ENCODE data around the gene DBNDD1. TPM values are rescaled to one million over a fixed set of nuclear protein-coding genes. Genes with fewer than 3 reads are reported as not detected.
A peak's percentile ranks its signal among the peaks of the same experiment; 100 is the strongest.

The DBNDD1 gene
- total RNA-seq, 1 donor from 2014 or later, result 2.7 TPM

DNA sequence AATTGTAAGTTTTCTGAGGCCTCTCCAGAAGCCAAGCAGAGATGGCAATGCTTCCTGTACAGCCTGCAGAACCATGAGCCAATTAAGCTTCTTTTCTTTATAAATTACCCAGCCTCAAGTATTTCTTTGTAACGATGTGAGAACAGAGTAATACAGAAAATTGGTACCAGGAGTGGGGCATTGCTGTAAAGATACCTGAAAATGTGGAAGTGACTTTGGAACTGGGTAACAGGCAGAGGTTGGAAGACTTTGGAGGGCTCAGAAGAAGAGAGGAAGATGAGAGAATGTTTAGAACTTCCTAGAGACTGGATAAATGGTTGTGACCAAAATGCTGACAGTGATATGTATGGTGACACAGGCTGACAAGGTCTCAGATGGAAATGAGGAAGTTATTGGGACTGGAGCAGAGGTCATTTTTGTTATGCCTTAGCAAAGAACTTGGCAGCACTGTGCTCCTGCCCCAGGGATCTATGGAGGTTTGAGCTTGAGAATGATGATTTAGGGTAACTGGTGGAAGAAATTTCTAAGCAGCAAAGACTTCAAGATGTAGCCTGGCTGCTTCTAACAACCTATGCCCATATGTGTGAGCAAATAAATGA lies 34.7 kb upstream of the DBNDD1 start:
- Histone ChIP-seq H3K9me3 (peaks cover 0 to 13% of the 10 kb centered on the region in 2 donors), H3K27ac (no peak overlapping the region), H3K4me3 (no peak overlapping the region), H3K36me3 (no peaks in the 10 kb centered on the region), H3K27me3 (no peaks in the 10 kb centered on the region), H3K4me1 (no peaks in the 10 kb centered on the region)
- TF ChIP-seq, protein P1, sequence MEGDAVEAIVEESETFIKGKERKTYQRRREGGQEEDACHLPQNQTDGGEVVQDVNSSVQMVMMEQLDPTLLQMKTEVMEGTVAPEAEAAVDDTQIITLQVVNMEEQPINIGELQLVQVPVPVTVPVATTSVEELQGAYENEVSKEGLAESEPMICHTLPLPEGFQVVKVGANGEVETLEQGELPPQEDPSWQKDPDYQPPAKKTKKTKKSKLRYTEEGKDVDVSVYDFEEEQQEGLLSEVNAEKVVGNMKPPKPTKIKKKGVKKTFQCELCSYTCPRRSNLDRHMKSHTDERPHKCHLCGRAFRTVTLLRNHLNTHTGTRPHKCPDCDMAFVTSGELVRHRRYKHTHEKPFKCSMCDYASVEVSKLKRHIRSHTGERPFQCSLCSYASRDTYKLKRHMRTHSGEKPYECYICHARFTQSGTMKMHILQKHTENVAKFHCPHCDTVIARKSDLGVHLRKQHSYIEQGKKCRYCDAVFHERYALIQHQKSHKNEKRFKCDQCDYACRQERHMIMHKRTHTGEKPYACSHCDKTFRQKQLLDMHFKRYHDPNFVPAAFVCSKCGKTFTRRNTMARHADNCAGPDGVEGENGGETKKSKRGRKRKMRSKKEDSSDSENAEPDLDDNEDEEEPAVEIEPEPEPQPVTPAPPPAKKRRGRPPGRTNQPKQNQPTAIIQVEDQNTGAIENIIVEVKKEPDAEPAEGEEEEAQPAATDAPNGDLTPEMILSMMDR (IDR thresholded peaks at IDR 0.05), result no peak
- intact Hi-C loops (cut with DNase I), result no loop called here
- peak in 1 of 2 donors; percentile 22 for DNase-seq (ENCODE audit: low spot score in 2 of 2)

DNA sequence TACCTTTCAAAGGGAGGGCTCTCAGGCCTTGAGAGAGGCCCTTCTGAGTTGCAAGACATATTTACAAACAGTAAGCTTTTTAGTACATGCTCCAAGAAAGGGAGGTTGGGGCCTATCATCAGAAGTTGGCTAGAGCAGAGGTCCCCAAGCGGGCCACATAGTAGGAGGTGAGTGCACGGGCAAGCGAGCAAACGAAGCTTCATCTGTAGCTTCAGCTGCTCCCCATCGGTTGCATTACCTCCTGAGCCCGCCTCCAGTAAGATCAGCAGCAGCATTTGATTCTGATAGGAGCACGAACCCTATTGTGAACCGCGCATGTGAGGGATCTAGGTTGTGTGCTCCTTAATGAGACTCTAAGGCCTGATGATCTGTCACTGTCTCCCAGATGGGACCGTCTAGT lies 31.7 kb upstream of the DBNDD1 start:
- peak in 1 of 2 donors; percentile 48 for DNase-seq (ENCODE audit: low spot score in 2 of 2)
- Histone ChIP-seq H3K27me3 (no peaks in the 10 kb centered on the region), H3K27ac (no peak overlapping the region), H3K36me3 (no peaks in the 10 kb centered on the region), H3K4me1 (peaks cover 4 to 15% of the 10 kb centered on the region in 2 donors), H3K9me3 (peaks cover 0 to 13% of the 10 kb centered on the region in 2 donors), H3K4me3 (no peak overlapping the region)
- TF ChIP-seq, protein P1 (IDR thresholded peaks at IDR 0.05), result no peak
- intact Hi-C loops (cut with DNase I), result no loop called here

DNA sequence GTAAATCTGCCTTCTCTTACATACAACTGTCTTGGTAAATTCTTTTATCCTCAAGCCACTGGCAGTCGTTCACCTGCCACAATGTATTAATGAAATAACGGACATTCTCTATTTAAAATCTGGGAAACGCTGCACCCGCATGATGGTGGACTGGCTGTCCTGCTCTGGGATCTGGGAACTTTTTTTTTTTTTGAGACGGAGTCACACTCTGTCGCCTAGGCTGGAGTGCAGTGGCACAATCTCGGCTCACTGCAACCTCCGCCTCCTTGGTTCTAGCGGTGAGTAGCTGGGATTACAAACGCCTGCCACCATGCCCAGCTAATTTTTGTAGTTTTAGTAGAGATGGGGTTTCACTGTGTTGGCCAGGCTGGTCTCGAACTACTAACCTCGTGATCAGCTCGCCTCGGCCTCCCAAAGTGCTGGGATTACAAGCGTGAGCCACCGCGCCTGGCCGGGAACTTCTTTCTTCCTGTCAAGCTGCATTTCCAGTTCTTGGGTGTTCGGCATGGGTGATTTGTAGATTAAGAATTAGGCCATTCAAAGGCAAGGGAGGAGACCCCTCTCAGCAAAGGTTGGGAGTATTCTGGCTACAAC lies 29.6 kb upstream of the DBNDD1 start:
- no peak overlapping the region for H3K4me3 ChIP-seq
- intact Hi-C loops (cut with DNase I), result no loop called here
- TF ChIP-seq, protein P1 (IDR thresholded peaks at IDR 0.05), result no peak
- peaks cover 0 to 3% of the 10 kb centered on the region in 2 donors for H3K9me3 ChIP-seq
- no peaks in the 10 kb centered on the region for H3K36me3 ChIP-seq
- peak in 1 of 2 donors; percentile 57 for DNase-seq (ENCODE audit: low spot score in 2 of 2)
- H3K4me1 ChIP-seq, result peaks cover 4 to 15% of the 10 kb centered on the region in 2 donors
- H3K27me3 ChIP-seq, result no peaks in the 10 kb centered on the region
- H3K27ac ChIP-seq, result no peak overlapping the region

DNA sequence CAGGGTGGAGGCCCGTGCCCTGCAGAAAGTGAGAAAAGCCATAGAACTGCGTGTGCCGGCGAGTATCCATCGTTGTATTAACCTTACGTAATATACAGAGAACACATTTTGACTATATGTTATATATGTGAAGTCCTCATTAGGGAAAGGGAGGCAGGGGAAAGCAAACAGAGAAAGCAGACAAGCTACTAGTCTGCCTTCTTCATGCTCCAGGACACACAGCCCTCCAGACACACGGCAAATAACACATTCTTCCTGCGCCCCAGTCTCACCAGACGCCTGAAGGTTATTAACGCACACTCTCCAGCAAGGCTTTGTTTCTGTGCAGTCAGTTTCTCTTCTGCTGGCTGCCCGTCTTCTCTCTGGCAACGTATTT lies 29.1 kb upstream of the DBNDD1 start:
- intact Hi-C loops (cut with DNase I), result no loop called here
- Histone ChIP-seq H3K27ac (no peak overlapping the region), H3K27me3 (no peaks in the 10 kb centered on the region), H3K9me3 (no peaks in the 10 kb centered on the region), H3K36me3 (peaks cover 0 to 2% of the 10 kb centered on the region in 2 donors), H3K4me3 (no peak overlapping the region), H3K4me1 (peaks cover 4 to 15% of the 10 kb centered on the region in 2 donors)
- TF ChIP-seq, protein P1 (IDR thresholded peaks at IDR 0.05), result no peak
- DNase-seq (ENCODE audit: low spot score in 2 of 2), result no peak

DNA sequence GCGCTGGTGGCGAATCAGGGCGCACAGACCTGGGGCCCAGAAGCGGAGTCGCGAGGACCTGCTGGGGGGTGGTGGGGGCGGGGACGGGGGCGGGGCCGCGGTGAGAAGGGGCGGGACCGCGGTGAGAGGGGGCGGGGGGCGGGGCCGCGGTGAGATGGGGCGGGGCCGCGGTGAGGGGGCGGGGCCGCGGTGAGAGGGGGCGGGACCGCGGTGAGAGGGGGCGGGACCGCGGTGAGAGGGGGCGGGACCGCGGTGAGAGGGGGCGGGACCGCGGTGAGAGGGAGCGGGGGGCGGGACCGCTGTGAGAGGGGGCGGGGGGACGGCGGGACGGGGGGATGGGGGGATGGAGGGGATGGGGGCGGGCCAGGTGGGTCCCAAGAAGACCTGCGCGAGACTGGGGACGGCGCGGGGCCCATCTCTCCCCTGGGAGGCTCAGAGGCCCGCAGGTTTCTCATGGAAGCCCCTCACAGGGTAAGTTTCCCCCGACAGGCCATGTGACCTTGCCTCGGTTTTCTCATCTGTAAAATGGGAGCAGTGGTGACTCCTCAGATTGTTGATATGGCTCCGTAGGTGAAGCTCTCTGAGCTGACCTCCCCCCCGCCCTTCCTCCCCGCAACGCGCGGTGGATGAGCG lies 28.6 kb upstream of the DBNDD1 start:
- H3K36me3 ChIP-seq, result peaks cover 0 to 5% of the 10 kb centered on the region in 2 donors
- no peaks in the 10 kb centered on the region for H3K9me3 ChIP-seq
- H3K27ac ChIP-seq, result no peak overlapping the region
- no peaks in the 10 kb centered on the region for H3K27me3 ChIP-seq
- H3K4me3 ChIP-seq, result peak overlapping the region; percentile 41 to 70
- TF ChIP-seq, protein P1 (IDR thresholded peaks at IDR 0.05), result no peak
- peaks cover 4 to 15% of the 10 kb centered on the region in 2 donors for H3K4me1 ChIP-seq
- DNase-seq (ENCODE audit: low spot score in 2 of 2), result peak in 1 of 2 donors; percentile 63
- intact Hi-C loops (cut with DNase I), result no loop called here

Data from ascending aorta (tissue), 2 donors.